HG03280 (cell line): Measurements from ENCODE around the gene DGLUCY.
A peak's percentile ranks its signal among the peaks of the same experiment; 100 is the strongest.
"Not testable (repeated sequence)": the region's sequence is repeated elsewhere in the genome, so short reads cannot be mapped to it uniquely, and the experiment has no call there.

Experiments
- ATAC-seq: cut with Tn5 transposase; IDR thresholded peaks from one replicate; pipeline ENCODE4 v1.9.1; 2021; ENCODE audit warnings: mild to moderate bottlenecking, moderate library complexity; ENCODE audit not compliant: unreplicated experiment

Gene DGLUCY

DNA sequence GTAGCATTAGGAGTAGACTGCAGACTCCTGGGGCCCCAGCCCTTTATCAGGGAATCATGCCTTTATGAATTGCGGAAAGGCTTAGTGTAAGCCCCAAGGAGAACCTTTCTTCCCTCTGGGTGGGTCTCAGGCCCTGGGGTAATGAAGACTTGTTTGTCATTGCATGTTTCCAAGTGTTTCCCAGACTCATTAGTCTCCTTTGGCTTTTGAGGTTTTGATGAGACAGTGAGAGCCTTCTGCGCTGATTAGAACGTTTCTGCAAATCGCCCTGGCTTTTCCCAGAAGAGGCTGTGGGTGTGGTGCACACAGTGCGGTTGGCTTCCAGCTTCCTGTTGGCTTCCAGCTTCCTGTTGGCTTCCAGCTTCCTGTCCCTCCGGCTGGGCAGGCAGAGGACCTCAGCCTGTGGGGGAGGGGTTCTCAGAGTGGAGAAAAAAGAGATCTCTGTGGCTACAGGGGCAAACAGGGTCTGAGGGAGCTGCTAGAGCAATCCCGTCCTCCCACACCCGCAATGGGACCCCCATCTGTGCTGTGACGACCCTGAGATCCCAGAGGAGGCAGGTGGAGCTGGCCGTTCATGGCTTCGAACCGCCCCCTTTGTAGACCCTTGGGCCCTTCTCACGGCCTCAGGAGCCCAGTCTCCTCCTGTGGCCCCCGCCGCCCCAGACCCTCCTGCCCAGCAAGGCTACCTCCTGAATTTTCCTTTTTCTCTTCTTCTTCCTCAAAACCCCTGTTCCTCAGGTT, 88.5 kb downstream of the DGLUCY start:
- ATAC-seq = no peak

DNA sequence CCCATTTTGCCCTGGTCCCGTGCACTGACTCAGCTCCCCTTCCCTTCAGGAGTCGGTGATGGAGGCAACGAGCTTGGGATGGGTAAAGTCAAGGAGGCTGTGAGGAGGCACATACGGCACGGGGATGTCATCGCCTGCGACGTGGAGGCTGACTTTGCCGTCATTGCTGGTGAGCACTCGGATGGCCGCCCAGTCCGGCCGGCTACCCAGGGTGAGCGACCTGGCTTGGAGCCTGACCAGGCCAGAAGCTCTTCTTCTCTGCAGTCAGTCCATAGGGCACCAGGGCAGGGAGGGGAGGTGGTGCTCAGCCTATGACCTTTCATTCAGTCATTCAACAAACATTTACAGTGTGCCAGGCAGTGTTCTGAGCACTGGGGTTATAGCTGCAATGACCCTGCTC, 90.8 kb downstream of the DGLUCY start:
- no peak for ATAC-seq

DNA sequence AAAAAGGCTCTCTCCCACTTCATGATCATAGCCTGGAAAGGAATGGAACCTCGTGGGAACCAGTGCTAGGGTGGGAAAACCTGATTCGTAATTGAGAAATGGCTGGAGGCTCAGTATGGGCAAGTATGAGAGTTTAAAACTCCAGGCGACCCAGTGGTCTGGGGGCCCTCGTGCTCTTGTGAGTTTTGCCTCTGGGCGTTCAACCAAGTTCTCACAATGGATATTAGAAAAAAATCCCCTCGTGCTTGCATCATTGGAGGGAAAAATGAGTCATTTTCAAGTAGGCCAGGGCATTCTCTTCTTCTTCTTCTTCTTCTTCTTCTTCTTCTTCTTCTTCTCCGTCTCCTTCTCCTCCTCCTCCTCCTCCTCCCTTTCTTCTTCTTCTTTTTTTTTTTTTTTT, 91.6 kb downstream of the DGLUCY start:
- no peak for ATAC-seq

DNA sequence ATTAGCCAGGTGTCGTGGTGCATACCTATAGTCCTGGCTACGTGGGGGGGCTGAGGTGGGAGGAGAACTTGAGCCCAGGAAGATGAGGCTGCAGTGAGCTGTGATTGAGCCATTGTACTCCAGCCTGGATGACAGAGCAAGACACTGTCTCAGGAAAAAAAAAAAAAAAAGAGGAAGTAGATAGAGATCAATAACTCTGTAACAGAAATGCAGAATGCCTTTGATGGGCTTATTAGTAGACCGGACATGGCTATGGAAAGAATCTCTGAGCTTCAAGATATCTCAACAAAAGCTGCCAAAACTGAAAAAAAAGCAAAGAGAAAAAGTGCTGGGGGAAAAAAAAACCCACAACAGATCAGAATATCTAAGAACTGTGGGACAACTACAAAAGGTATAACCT, 93.1 kb downstream of the DGLUCY start:
- ATAC-seq = no peak

DNA sequence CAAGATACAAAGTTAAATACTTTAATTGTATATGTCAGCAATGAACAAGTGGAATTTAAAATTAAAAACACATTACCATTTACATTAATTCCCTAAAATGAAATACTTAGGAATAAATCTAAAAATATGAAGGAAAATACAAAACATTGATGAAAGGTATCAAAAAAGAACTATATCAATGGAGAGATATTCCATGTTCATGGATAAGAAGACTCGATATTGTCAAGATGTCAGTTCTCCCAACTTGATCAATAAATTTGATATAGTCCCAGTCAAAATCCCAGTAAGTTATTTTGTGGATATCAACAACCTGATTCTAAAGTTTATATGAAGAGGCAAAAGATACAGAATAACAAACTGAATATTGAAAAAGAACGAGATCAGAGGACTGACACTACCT, 97.1 kb downstream of the DGLUCY start:
- ATAC-seq = no peak

DNA sequence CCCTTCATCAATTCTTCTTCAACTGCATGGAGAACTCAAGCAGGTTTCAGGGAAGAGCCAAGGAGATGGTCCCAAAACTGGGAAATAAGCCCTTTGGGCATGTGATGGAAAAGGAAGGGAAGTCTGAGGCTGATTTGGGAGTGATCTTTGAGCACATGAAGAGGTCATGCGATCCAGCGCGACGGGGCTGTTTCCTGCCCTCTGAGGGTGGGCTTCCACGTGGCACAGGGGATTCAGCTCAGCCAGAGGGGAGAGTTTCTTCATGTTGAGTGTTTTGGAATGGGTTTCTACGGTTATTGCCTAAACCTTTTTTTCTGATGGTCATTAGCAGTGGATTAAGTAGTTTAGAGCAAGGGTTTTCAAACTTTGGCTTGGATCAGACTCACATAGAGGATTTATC, 100.4 kb downstream of the DGLUCY start:
- no peak for ATAC-seq

DNA sequence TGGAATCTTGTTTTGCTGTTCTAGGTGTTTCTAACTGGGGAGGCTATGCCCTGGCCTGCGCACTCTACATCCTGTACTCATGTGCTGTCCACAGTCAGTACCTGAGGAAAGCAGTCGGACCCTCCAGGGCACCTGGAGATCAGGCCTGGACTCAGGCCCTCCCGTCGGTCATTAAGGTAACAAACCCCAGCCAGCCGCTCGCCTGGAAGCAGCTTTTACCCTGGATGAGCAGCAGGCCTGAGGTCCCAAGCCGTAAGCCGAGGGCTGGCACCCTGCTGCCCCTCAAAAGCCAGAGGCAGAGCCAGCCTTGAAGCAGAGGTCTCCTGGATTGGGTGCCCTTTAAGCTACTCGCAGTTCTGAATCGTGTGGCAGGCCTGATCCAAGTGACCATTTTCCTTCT, 101.5 kb downstream of the DGLUCY start:
- no peak for ATAC-seq

DNA sequence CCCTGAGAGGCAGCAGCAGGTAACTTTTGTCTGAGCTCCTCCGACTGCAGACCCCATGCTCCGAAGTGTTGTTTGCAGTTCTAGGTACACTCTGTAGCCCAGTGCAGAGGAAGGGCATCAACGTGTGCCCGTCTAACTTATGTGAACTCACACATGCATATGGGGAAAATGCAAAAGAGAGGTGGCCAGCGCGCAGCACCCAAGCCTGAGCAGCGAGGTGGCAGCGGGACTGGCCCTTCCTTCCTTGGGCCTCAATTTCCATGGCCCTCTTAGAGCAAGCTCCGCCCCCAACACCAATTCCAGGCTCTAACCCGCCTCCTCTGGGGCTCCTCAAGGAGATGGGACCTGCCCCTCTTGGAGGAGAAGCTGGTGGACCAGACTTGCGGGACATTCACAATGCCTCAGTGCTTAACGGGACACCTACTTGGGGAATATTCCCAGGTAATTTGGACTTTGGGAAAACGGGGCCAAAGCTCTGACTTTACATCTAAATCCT, 102.9 kb downstream of the DGLUCY start:
- ATAC-seq = no peak

DNA sequence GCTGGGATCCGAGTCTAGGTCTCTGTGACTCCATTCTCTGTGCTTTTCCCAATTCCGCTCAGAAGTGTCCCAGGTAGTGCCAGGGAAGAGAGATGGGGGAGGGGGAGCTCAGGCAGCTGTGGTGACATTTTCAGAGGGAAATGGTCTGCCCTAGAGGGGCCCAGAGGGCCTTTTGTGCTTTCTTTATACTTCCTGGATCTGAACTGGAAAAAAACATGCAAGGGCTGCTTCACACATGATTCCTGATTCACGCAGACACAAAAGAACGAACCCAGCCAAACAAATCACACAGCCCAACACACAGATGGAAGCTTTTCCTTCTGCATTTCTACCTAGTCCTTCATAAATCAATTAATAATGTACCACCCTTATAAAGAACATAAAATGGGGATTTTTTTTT, 104.1 kb downstream of the DGLUCY start:
- no peak for ATAC-seq

DNA sequence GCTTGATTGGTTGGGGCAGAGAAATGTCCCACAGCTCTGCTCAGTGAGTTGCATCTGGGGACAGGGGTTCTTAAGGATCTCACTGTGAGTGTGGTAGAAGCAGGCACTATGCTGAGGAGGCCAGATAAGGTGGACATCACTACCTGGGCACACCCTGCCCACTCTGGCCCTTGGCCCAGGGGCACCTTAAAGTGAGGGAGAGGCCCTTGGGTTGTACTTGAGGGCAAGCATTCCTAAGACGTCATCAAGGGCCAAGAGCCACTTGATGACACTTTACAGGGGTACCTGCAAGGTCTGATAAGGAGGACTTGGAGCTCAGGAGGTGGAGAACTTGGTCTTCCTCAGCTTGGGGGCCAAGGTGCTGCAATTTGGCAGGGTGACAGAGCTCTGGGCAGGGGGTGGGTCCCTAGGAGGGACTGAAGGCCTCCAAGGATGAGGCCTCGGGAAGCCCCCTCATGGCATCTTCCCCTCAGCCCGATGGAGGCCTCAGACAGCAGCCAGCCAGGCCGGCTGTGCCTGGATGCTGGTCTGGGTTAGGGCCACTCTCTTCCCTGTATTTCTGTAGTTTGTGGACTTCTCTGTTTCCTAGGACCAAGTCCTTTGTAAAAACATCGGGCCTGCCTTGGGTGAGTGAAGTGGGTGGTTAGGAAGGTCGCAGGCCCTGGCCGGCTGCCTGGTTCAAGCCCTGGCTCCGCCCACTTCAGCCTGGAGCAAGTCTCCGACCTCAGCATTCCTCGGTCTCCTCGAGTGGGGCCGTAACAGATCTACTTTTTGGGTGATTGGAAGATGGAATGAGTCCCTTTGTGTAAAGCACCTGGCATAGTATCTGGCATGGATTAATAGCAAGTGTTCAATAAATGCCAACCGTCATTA, 105.9 kb downstream of the DGLUCY start:
- ATAC-seq = no peak

DNA sequence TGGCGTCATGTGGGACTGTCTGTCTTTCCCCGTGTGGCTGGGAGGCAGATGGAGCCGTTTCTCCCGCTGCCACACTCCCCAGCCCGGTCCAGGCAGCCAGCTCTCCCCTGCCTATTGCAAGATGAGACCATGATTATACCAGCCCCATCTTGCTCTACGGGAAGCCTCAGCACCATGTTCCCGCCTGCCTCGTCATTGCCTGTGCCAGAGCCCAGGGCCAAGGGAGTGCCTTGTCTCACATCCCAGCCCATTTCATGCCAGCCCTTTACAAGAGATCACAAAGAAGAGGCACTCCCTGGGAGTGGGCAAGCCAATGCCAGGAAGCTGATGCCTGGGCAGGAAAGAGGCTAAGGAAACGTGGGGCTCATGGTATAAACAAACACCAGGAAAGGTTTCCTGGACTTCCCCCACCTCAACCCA, 106.7 kb downstream of the DGLUCY start:
- no peak for ATAC-seq

DNA sequence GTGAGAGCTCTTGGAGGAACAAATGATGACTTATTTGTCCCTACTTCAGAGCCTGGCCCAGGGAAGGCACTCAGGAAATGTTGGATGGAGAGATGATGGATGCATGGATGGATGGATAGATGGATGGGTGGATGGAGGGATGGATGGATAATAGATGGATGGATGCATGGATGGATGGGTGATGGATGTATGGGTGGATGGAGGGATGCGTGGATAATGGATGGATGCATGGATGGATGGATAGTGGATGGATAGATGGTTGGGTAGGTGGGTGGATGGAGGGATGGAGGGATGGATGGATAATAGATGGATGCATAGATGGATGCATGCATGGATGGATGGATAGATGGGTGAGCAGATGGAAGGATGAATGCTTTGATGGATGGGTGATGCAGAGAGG, 107.4 kb downstream of the DGLUCY start:
- no peak for ATAC-seq

DNA sequence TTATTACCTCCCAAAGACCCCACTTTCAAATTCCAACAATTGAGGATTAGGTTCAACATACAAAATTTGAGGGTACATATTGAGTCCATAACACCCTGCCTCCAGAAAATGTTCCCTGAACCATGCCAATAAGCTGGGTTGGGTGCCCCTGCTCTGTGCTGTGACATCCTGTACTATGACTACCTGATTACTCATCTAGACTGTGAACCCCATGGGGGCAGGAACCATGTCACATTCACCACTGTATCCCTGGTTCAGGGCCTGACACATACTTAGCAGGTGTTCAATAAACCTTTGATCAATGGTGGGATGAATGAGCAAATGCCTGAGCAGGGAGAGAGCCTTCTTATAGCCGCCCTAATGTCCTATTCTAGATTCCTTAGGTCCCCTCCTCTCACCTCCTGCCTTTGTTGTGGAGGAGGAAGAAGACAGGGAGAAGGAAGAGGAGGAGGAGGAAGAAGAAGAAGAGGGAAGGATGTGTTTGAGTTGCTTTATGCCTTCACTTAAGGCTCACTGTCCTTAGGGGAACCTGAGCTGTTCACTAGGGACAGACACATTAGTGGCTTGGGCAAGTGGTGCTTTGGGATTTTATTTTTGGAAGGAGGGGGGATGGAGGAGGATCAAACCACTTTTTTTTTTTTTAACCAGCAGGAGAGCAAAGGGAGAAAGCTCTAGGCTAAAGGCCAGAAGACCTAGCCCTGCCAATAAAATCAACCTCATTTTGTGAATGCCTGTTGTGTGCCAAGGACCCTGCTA, 109.3 kb downstream of the DGLUCY start:
- ATAC-seq = no peak

DNA sequence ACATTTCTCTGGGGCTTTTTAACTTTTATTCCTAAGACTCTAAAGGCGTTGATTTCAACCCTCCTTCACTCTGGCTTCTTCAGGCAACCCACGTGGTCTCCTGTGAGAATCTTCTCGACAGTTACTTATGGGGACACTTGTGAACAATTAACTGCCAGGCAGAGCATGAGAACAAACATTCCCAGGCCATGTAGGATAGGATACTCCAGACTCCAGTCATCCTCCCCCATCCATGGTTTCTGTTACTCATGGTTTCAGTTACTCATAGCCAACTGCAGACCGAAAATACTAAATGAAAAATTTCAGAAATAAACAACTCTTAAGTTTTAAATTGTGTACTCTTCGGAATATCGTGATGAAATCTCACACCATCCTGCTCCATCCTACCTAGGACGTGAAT, 111.2 kb downstream of the DGLUCY start:
- no peak for ATAC-seq

DNA sequence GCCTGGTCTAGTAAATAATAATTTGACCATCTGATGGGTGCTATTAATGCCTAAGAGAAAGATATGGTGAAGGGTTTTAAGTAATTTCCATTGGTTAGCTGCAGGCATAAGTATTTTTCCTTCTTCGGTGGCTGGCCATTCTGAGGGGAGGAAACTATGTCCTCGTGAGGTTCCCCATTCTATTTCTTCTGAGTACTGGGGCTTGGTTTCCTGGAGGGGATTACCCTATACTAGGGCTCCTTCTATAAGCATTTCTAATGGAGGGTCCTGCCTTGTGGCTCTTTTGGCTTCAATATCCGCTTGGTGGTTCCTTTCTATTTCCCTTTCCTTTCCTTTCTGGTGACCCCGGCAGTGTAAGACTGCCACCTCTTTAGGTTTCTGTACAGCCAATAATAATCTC, 112.5 kb downstream of the DGLUCY start:
- not testable (repeated sequence) for ATAC-seq

DNA sequence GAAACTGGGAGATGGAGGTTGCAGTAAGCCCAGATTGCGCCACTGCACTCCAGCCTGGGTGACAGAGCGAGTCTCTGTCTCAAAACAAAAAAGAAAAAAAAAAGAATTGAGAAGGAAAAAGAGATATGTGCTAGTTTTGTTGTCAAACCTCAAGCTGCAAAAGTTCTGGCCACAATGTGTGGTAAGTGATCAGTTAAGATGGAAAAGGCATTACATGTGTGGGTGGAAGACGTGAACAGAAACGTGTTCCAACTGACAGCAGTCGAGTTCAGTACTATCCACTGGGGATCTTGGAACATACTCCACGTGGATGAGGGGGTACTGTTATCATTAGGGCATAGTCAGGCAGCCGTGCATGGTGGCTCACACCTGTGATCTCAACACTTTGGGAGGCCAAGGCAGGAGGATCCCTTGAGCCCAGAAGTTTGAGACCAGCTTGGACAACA, 113.3 kb downstream of the DGLUCY start:
- ATAC-seq = no peak

DNA sequence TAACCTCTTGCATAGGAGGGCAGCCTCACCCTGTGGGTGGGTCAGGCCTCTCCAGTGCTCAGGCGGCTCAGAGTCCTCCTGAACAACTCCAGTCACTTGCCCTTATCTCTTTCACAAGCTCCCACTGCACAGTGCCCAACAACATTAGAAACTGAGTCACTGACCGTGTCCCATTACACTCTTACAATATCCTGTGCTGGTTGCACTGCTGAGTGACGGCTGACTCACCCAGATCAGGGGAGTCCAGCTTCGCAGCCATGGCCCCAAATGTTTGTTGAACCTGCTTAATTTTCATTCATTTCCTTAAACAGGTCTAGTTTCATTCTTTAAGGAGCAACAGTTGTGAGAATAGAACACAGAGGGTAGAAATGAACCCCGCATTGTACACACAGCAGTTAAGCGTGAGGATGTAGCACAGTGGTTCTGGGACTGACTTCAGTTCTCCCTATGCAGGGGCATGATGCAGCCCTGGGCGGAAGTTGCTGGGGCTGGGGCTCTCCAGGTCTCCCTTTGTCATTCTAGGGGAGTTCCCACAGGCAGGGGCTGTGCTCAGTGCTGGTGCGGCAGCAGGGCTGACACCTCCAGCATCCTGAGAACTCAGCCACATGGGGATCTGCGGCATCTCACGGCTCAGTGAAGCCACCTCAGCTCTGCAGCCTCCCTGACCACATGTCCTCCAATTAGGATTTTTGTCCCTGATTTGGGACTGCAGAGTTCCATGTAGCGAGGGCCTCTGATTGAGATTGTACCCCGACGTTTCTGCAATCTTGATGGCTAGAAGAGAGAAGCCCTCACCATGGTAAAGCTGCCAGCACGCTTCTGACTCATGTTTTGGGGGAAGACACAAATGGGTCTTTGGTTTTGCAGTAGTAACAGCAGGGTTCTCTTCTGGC, 114.5 kb downstream of the DGLUCY start:
- peak; percentile 75 for ATAC-seq

DNA sequence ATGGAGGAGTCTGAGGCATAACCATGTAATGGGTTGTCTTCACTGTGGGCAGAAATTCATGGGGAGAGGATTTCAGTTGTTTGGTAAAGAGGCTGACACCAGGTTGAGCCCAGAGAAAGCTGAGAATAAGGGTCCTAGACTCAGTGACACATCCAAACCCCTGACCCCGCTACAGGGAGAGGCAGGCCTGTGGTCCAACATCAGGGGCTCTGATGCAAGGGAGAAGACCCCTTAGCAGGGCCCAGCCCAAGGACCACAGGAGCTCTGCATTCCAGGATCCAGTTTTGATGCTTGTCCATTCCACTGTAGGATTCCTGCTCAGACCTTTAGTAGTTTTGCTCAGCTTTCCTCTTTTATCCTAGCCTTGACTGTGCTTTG, 115.1 kb downstream of the DGLUCY start:
- ATAC-seq = no peak

DNA sequence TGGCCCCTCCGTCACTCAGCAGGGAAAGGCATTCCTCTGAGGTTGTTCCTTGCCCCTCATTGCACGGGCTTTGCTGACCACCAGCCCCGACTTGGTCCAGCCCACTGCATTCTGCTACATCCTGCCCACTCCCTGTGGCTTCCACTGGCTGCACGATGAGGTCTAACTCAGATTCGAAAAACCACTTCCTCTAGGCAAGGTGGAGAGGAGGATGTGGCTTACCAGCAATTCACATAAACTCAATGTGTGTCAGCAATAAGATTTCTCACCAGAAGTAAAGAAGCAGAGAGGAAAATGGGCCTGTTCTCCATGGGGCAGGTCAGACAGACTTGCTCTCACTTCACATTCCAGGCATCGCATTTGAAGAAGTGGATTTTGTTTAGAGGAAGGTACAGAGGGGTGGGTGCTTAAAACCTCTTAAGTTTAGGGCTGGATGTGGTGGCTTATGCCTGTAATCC, 115.9 kb downstream of the DGLUCY start:
- peak; percentile 58 for ATAC-seq

DNA sequence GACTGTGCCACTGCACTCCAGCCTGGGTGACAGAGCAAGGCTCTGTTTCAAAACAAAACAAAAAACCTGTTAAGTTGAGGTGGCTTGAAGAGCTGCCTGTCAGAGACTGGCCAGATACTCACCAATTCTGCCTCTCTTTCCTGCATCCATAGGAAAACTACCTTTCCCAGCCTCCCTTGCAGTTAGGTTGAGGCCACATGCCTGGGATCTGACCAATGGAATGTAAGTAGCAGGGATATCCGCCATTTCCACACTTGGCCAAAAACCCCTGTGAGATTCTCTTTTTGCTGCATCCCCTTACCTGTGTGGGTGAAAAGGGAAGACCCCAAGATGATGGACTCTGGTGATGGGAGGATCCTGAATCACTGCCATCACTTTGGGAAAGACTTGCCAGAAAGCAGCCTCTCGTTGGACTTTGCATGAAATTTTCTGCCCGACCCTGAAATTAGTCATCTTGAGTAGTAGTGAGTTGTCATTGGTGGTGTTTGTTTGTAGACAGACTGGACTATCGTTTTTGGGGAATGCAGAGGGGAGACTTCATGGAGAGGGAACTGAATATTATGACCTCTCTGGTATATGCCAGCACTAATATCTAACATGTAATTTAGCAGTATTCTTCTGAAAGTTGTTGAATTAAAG, 116.6 kb downstream of the DGLUCY start:
- ATAC-seq = no peak
